ENCODE results near the gene MTA2. TPM values are rescaled to one million over a fixed set of nuclear protein-coding genes. Genes with fewer than 3 reads are reported as not detected.

The MTA2 gene
- total RNA-seq, 1 donor from 2014 or later: 172 TPM

- peak overlapping the region; percentile 98 for H3K27ac Mint-ChIP-seq (ENCODE audit: unreplicated experiment)
- DNase-seq: peak; percentile 79
- peak; percentile 29 for TF ChIP-seq CTCF (IDR thresholded peaks at IDR 0.05; ENCODE audit: partially characterized antibody, unreplicated experiment)
- H3K36me3 Mint-ChIP-seq (ENCODE audit: unreplicated experiment): no peaks in the 10 kb centered on the region
- H3K4me1 Mint-ChIP-seq (ENCODE audit: low read depth, unreplicated experiment): peaks cover 18% of the 10 kb centered on the region
- peaks cover 2% of the 10 kb centered on the region for H3K27me3 Mint-ChIP-seq (ENCODE audit: unreplicated experiment)
- H3K9me3 Mint-ChIP-seq (ENCODE audit: unreplicated experiment): peaks cover 26% of the 10 kb centered on the region
- peak overlapping the region; percentile 70 for H3K4me3 Mint-ChIP-seq (ENCODE audit: unreplicated experiment)
Measured at GRCh38 chr11:62593434-62594044, 8.1 kb downstream of the MTA2 start.

GRCh38 chr11:62592989-62593421 lies 8.7 kb downstream of the MTA2 start:
- Mint-ChIP-seq H3K4me1 (ENCODE audit: low read depth, unreplicated experiment) (peaks cover 16% of the 10 kb centered on the region), H3K9me3 (ENCODE audit: unreplicated experiment) (peaks cover 24% of the 10 kb centered on the region), H3K36me3 (ENCODE audit: unreplicated experiment) (no peaks in the 10 kb centered on the region), H3K4me3 (ENCODE audit: unreplicated experiment) (peak overlapping the region; percentile 69), H3K27ac (ENCODE audit: unreplicated experiment) (peak overlapping the region; percentile 98), H3K27me3 (ENCODE audit: unreplicated experiment) (peaks cover 1% of the 10 kb centered on the region)
- DNase-seq: no peak
- no peak for TF ChIP-seq CTCF (IDR thresholded peaks at IDR 0.05; ENCODE audit: partially characterized antibody, unreplicated experiment)

- Mint-ChIP-seq H3K27me3 (ENCODE audit: unreplicated experiment) (no peaks in the 10 kb centered on the region), H3K4me1 (ENCODE audit: low read depth, unreplicated experiment) (peaks cover 16% of the 10 kb centered on the region), H3K9me3 (ENCODE audit: unreplicated experiment) (peaks cover 24% of the 10 kb centered on the region), H3K36me3 (ENCODE audit: unreplicated experiment) (no peaks in the 10 kb centered on the region), H3K4me3 (ENCODE audit: unreplicated experiment) (peak overlapping the region; percentile 99), H3K27ac (ENCODE audit: unreplicated experiment) (peak overlapping the region; percentile 98)
- DNase-seq: no peak
- TF ChIP-seq CTCF (IDR thresholded peaks at IDR 0.05; ENCODE audit: partially characterized antibody, unreplicated experiment): no peak
Measured at GRCh38 chr11:62592146-62592815, 9.4 kb downstream of the MTA2 start.

- TF ChIP-seq CTCF (IDR thresholded peaks at IDR 0.05; ENCODE audit: partially characterized antibody, unreplicated experiment): no peak
Measured at GRCh38 chr11:62591448-62592145, 10.1 kb downstream of the MTA2 start, which contains the start of gene TUT1. Gene TUT1, minus strand, starts transcription at chr11:62591523. Its CDS starts 38 bp downstream, at chr11:62591485.

More at GRCh38 chr11:62591448-62592145, 10.1 kb downstream of the MTA2 start, which contains the start of gene TUT1:
- peak; percentile 92 for DNase-seq
- Mint-ChIP-seq H3K4me3 (ENCODE audit: unreplicated experiment) (peak within 1 kb of the TSS; percentile 99), H3K27me3 (ENCODE audit: unreplicated experiment) (no peaks in the 10 kb centered on the region), H3K27ac (ENCODE audit: unreplicated experiment) (peak within 1 kb of the TSS; percentile 98), H3K36me3 (ENCODE audit: unreplicated experiment) (no peaks in the 10 kb centered on the region), H3K9me3 (ENCODE audit: unreplicated experiment) (peaks cover 24% of the 10 kb centered on the region), H3K4me1 (ENCODE audit: low read depth, unreplicated experiment) (peaks cover 16% of the 10 kb centered on the region)

Data from glutamatergic neuron (in vitro differentiated cells).